Stimulated activated CD8-positive, alpha-beta memory T cell treated with anti-CD3 and anti-CD28 coated beads, Interleukin-15, amount 100 ng/mL, for 1 hour (primary cell): Measurements from ENCODE around the gene RSPO4.

Experiments
- DNase-seq: peaks from one replicate; pipeline ENCODE4 v3.0.0-alpha.2; 2020; ENCODE audit warnings: low read depth

RSPO4 gene

DNA sequence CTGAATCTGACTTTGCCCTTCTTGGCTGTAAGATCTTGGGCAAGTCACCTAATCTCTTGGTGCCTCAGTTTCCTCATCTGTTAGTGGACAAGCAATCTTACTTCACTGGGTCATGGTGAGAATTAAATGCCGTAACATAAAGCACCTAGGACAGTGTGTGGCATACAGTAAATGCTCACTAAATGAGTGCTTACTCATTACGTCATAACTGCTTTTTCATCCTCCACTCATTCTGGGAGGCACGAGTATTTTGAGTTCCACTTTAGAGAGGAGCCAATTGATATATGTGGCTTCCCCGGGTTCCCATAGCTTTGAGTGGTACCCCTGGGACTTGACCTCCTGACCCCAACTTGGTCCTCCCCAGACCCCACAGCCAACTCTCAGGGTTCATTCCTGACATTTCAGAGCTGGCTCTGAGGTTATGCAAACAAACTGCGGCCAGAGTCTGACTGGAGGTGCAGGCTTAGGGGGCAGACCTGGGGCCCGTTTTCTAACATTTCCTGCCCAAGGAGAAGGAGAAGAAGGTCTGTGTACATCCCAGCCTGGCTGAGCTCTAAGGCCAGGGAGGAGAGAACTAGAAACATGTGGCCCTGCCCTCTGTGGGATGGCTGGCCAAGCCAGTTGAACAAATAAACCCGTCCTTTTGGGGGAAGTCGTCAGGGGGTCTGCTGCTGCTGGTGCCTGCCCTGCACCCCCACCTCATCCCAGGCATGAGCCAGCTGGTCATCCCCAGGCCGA, 91.8 kb downstream of the RSPO4 start:
- DNase-seq = no peak

- no peak for DNase-seq
Measured at GRCh38 chr20:909641-910040, 92.5 kb downstream of the RSPO4 start.
